Upper lobe of left lung (tissue), 6 donors: ENCODE data around the gene FRK. TPM values are rescaled to one million over a fixed set of nuclear protein-coding genes. Genes with fewer than 3 reads are reported as not detected.

Experiments
- ATAC-seq, 2 donors: fragments of 200-7000 bp; cut with Tn5 transposase; one replicate each; pipeline ENCODE4 v1.9.1; 2022; ENCODE audit warnings: mild to moderate bottlenecking in 2 of 2, moderate library complexity in 2 of 2; ENCODE audit not compliant: low FRiP score in 2 of 2
- DNase-seq, 2 donors: peaks; one replicate each; pipeline ENCODE4 v3.0.0-alpha.2; 2019 to 2020
- H3K27ac ChIP-seq, 4 donors: fragments of 200-600 bp; sonication (generic); one replicate each; pipeline ENCODE4 v1.5.1; 2016 to 2019
- H3K27me3 ChIP-seq, 4 donors: fragments of 200-600 bp; sonication (generic); one replicate each; pipeline ENCODE4 v1.5.1; 2017 to 2019
- H3K36me3 ChIP-seq, 4 donors: fragments of 200-600 bp; sonication (generic); one replicate each; pipeline ENCODE4 v1.5.1; 2016 to 2019
- H3K4me1 ChIP-seq, 4 donors: fragments of 200-600 bp; sonication (generic); one replicate each; pipeline ENCODE4 v1.5.1; 2018 to 2019
- H3K4me3 ChIP-seq, 4 donors: fragments of 200-600 bp; sonication (generic); one replicate each; pipeline ENCODE4 v1.5.1; 2017 to 2019; ENCODE audit warnings: mild to moderate bottlenecking in 2 of 4, moderate library complexity in 1 of 4
- H3K9me3 ChIP-seq, 4 donors: fragments of 200-600 bp; sonication (generic); one replicate each; pipeline ENCODE4 v1.5.1; 2018 to 2019
- CTCF ChIP-seq, 6 experiments: fragments of 450-650 bp in 4 of 6; fragments of 200-600 bp in 2 of 6; sonication (generic) in 2 of 6; IDR thresholded peaks; one replicate each; pipeline ENCODE4 v1.5.1; 2016 to 2019; ENCODE audit warnings: antibody characterized with exemption in 6 of 6
- EP300 ChIP-seq, 4 donors: sonication (generic); formaldehyde crosslinking; IDR thresholded peaks; one replicate each; pipeline ENCODE4 v1.5.1; 2017; ENCODE audit warnings: antibody characterized with exemption in 4 of 4, control low read depth in 2 of 4
- POLR2A ChIP-seq, 4 donors: fragments of 450-650 bp; IDR thresholded peaks; one replicate each; pipeline ENCODE4 v1.5.1; 2016 to 2017; ENCODE audit warnings: antibody characterized with exemption in 4 of 4, mild to moderate bottlenecking in 2 of 4
- POLR2AphosphoS5 ChIP-seq, 2 donors: sonication (generic); formaldehyde crosslinking; IDR thresholded peaks; one replicate each; pipeline ENCODE4 v1.5.1; 2017; ENCODE audit warnings: antibody characterized with exemption in 2 of 2
- WGBS, 2 donors: methylation state at CpG; one replicate each; pipeline ENCODE4 v1.1.5; 2017 to 2018; 5-methylcytosine and 5-hydroxymethylcytosine counted together
- total RNA-seq, 6 donors: library from RNA; depleted of rRNA in 4 of 6; stranded (reverse); fragments of >200 nt in 4 of 6; gene quantifications; one replicate each; pipeline versions ENCODE4 v1.1.0 to v1.2.1, GENCODE V29; 2016 to 2021
- donor health status: DM: no; HTN: no; CAD: no; lungs with moderate emphysema.
- donor health status: DM: no; HTN: yes; CAD: no; lungs with severe emphysema.

FRK gene
- total RNA-seq, 6 donors from 2014 or later, result 2.2 to 9.8 (median 5.9) TPM

- Histone ChIP-seq H3K27ac (no peak overlapping the region), H3K4me3 (no peak overlapping the region), H3K36me3 (no peaks in the 10 kb centered on the region), H3K27me3 (no peaks in the 10 kb centered on the region), H3K9me3 (no peaks in the 10 kb centered on the region), H3K4me1 (no peaks in the 10 kb centered on the region)
- DNase-seq (no peak), ATAC-seq (no peak)
- TF ChIP-seq POLR2AphosphoS5 (IDR thresholded peaks at IDR 0.05) (no peak), POLR2A (IDR thresholded peaks at IDR 0.05) (no peak), CTCF (IDR thresholded peaks at IDR 0.05) (no peak), EP300 (IDR thresholded peaks at IDR 0.05) (no peak)
- 72 to 79% methylated on average over 3 of the region's 3 CpGs for WGBS, 2 donors
Measured at GRCh38 chr6:116078522-116078921, 17.8 kb upstream of the FRK start.

- H3K27ac ChIP-seq, result no peak overlapping the region
- WGBS, 2 donors, result 90 to 94% methylated on average over 2 of the region's 2 CpGs
- H3K4me3 ChIP-seq, result no peak overlapping the region
- DNase-seq (no peak), ATAC-seq (no peak)
- H3K9me3 ChIP-seq, result no peaks in the 10 kb centered on the region
- no peaks in the 10 kb centered on the region for H3K27me3 ChIP-seq
- TF ChIP-seq POLR2A (IDR thresholded peaks at IDR 0.05) (no peak), EP300 (IDR thresholded peaks at IDR 0.05) (no peak), CTCF (IDR thresholded peaks at IDR 0.05) (no peak), POLR2AphosphoS5 (IDR thresholded peaks at IDR 0.05) (no peak)
- no peaks in the 10 kb centered on the region for H3K36me3 ChIP-seq
- H3K4me1 ChIP-seq, result no peaks in the 10 kb centered on the region
Measured at GRCh38 chr6:116074732-116075390, 14.2 kb upstream of the FRK start.

GRCh38 chr6:116073765-116074440 lies 13.2 kb upstream of the FRK start:
- no peak for TF ChIP-seq POLR2AphosphoS5 (IDR thresholded peaks at IDR 0.05)
- TF ChIP-seq POLR2A (IDR thresholded peaks at IDR 0.05), result no peak
- TF ChIP-seq EP300 (IDR thresholded peaks at IDR 0.05), result no peak
- DNase-seq, result no peak
- H3K27ac ChIP-seq, result no peak overlapping the region
- ATAC-seq, result no peak
- no peak overlapping the region for H3K4me3 ChIP-seq
- WGBS, 2 donors, result 87 to 89% methylated on average over 2 of the region's 2 CpGs
- H3K27me3 ChIP-seq, result no peaks in the 10 kb centered on the region
- H3K9me3 ChIP-seq, result no peaks in the 10 kb centered on the region
- no peaks in the 10 kb centered on the region for H3K4me1 ChIP-seq
- no peaks in the 10 kb centered on the region for H3K36me3 ChIP-seq

GRCh38 chr6:116072368-116072767 lies 11.7 kb upstream of the FRK start:
- H3K27me3 ChIP-seq, result no peaks in the 10 kb centered on the region
- 24 to 30% methylated on average over 1 of the region's 1 CpG for WGBS, 2 donors
- no peak overlapping the region for H3K4me3 ChIP-seq
- H3K36me3 ChIP-seq, result no peaks in the 10 kb centered on the region
- H3K9me3 ChIP-seq, result no peaks in the 10 kb centered on the region
- no peaks in the 10 kb centered on the region for H3K4me1 ChIP-seq
- no peak overlapping the region for H3K27ac ChIP-seq
- TF ChIP-seq EP300 (IDR thresholded peaks at IDR 0.05) (no peak), POLR2A (IDR thresholded peaks at IDR 0.05) (no peak), POLR2AphosphoS5 (IDR thresholded peaks at IDR 0.05) (no peak), CTCF (IDR thresholded peaks at IDR 0.05) (no peak)
- ATAC-seq, result no peak
- DNase-seq, result no peak

GRCh38 chr6:116070616-116071389 lies 10.1 kb upstream of the FRK start:
- Histone ChIP-seq H3K4me1 (no peaks in the 10 kb centered on the region), H3K9me3 (no peaks in the 10 kb centered on the region), H3K27me3 (no peaks in the 10 kb centered on the region), H3K36me3 (no peaks in the 10 kb centered on the region), H3K4me3 (no peak overlapping the region), H3K27ac (no peak overlapping the region)
- DNase-seq (no peak), ATAC-seq (no peak)
- TF ChIP-seq EP300 (IDR thresholded peaks at IDR 0.05) (no peak), POLR2AphosphoS5 (IDR thresholded peaks at IDR 0.05) (no peak)
- 71 to 74% methylated on average over 2 of the region's 2 CpGs for WGBS, 2 donors
